HEK293 (cell line): ENCODE data around the gene HOXD11.
A peak's percentile ranks its signal among the peaks of the same experiment; 100 is the strongest.

Source experiments
- GLI2 ChIP-seq: fragments of 450-650 bp; formaldehyde crosslinking; IDR thresholded peaks from 2 replicates; pipeline ENCODE4; 2017; ENCODE audit warnings: missing biosample characterization, missing genetic modification characterization, low read depth, borderline replicate concordance
- GLIS1 ChIP-seq: fragments of 450-650 bp; formaldehyde crosslinking; IDR thresholded peaks from 2 replicates; pipeline ENCODE4 v1.5.1; 2016; ENCODE audit warnings: missing biosample characterization, missing genetic modification characterization
- PRDM1 ChIP-seq: fragments of 450-650 bp; formaldehyde crosslinking; IDR thresholded peaks from 2 replicates; pipeline ENCODE4; 2016; ENCODE audit warnings: missing biosample characterization, missing genetic modification characterization
- REST ChIP-seq: fragments of 450-650 bp; formaldehyde crosslinking; IDR thresholded peaks from 2 replicates; pipeline ENCODE4 v1.5.1; 2016; ENCODE audit warnings: missing biosample characterization, missing genetic modification characterization
- SCRT2 ChIP-seq: fragments of 450-650 bp; formaldehyde crosslinking; IDR thresholded peaks from 2 replicates; pipeline ENCODE4 v1.5.1; 2016; ENCODE audit warnings: missing biosample characterization, missing genetic modification characterization
- ZBTB17 ChIP-seq: fragments of 450-650 bp; formaldehyde crosslinking; IDR thresholded peaks from 2 replicates; pipeline ENCODE4 v1.5.1; 2016; ENCODE audit warnings: missing biosample characterization, missing genetic modification characterization
- ZBTB20 ChIP-seq: fragments of 450-650 bp; formaldehyde crosslinking; IDR thresholded peaks from 2 replicates; pipeline ENCODE4 v1.5.1; 2016; ENCODE audit warnings: missing biosample characterization, missing genetic modification characterization
- ZBTB48 ChIP-seq: fragments of 450-650 bp; formaldehyde crosslinking; IDR thresholded peaks from 2 replicates; pipeline ENCODE4 v1.5.1; 2016; ENCODE audit warnings: missing biosample characterization, missing genetic modification characterization
- ZIC2 ChIP-seq: fragments of 450-650 bp; formaldehyde crosslinking; IDR thresholded peaks from 2 replicates; pipeline ENCODE4 v1.5.1; 2016; ENCODE audit warnings: missing biosample characterization, missing genetic modification characterization
- ZNF146 ChIP-seq: fragments of 450-650 bp; formaldehyde crosslinking; IDR thresholded peaks from 2 replicates; pipeline ENCODE4 v1.5.1; 2016; ENCODE audit warnings: missing biosample characterization, missing genetic modification characterization
- ZNF157 ChIP-seq: fragments of 450-650 bp; formaldehyde crosslinking; IDR thresholded peaks from 2 replicates; pipeline ENCODE4 v1.5.1; 2016; ENCODE audit warnings: missing biosample characterization, missing genetic modification characterization
- ZNF169 ChIP-seq: fragments of 450-650 bp; formaldehyde crosslinking; IDR thresholded peaks from 2 replicates; pipeline ENCODE4 v1.5.1; 2016; ENCODE audit warnings: missing biosample characterization, missing genetic modification characterization
- ZNF175 ChIP-seq: fragments of 450-650 bp; formaldehyde crosslinking; IDR thresholded peaks from 2 replicates; pipeline ENCODE4 v1.5.1; 2016; ENCODE audit warnings: missing biosample characterization, missing genetic modification characterization
- ZNF23 ChIP-seq: fragments of 450-650 bp; formaldehyde crosslinking; IDR thresholded peaks from 2 replicates; pipeline ENCODE4 v1.5.1; 2016; ENCODE audit warnings: missing biosample characterization, missing genetic modification characterization, borderline replicate concordance
- ZNF248 ChIP-seq: fragments of 450-650 bp; formaldehyde crosslinking; IDR thresholded peaks from 2 replicates; pipeline ENCODE4 v1.5.1; 2017; ENCODE audit warnings: missing biosample characterization, missing genetic modification characterization
- ZNF571 ChIP-seq: fragments of 450-650 bp; formaldehyde crosslinking; IDR thresholded peaks from 2 replicates; pipeline ENCODE4 v1.5.0; 2017; ENCODE audit warnings: missing biosample characterization, missing genetic modification characterization
- ZNF660 ChIP-seq: fragments of 450-650 bp; IDR thresholded peaks from 2 replicates; pipeline ENCODE4 v1.5.1; 2018; ENCODE audit warnings: missing biosample characterization, mild to moderate bottlenecking, missing genetic modification characterization
- ZNF664 ChIP-seq: fragments of 450-650 bp; formaldehyde crosslinking; IDR thresholded peaks from 2 replicates; pipeline ENCODE4 v1.5.1; 2016; ENCODE audit warnings: missing biosample characterization, missing genetic modification characterization
- ZNF747 ChIP-seq: fragments of 450-650 bp; formaldehyde crosslinking; IDR thresholded peaks from 2 replicates; pipeline ENCODE4 v1.5.1; 2016; ENCODE audit warnings: missing biosample characterization, missing genetic modification characterization
- ZNF791 ChIP-seq: fragments of 450-650 bp; formaldehyde crosslinking; IDR thresholded peaks from 2 replicates; pipeline ENCODE4 v1.5.1; 2016; ENCODE audit warnings: missing biosample characterization, missing genetic modification characterization
- ZSCAN4 ChIP-seq: fragments of 450-650 bp; formaldehyde crosslinking; IDR thresholded peaks from 2 replicates; pipeline ENCODE4 v1.5.1; 2017; ENCODE audit warnings: missing biosample characterization, missing genetic modification characterization
- TF ChIP-seq, protein P1 (sequence below): fragments of 450-650 bp; formaldehyde crosslinking; optimal IDR thresholded peaks from 2 replicates; pipeline ENCODE3; 2016; ENCODE audit warnings: missing biosample characterization, mild to moderate bottlenecking, missing genetic modification characterization
- TF ChIP-seq, protein P2 (sequence below): fragments of 450-650 bp; formaldehyde crosslinking; conservative IDR thresholded peaks from 2 replicates; pipeline ENCODE4 v1.5.1; 2016; ENCODE audit warnings: low read depth, missing biosample characterization, missing genetic modification characterization
- TF ChIP-seq, protein P3 (sequence below): fragments of 450-650 bp; formaldehyde crosslinking; IDR thresholded peaks from 2 replicates; pipeline ENCODE4 v1.5.1; 2016; ENCODE audit warnings: missing biosample characterization, missing genetic modification characterization
- TF ChIP-seq, protein P4 (sequence below): fragments of 450-650 bp; formaldehyde crosslinking; IDR thresholded peaks from 2 replicates; pipeline ENCODE4 v1.5.1; 2016; ENCODE audit warnings: missing biosample characterization, missing genetic modification characterization

The HOXD11 gene

GRCh38 chr2:176136374-176137251 lies 29.5 kb downstream of the HOXD11 start (continued):
- TF ChIP-seq REST (tag by site-specific recombination) (no peak), SCRT2 (tag by site-specific recombination) (no peak), ZNF791 (tag by site-specific recombination) (no peak), ZSCAN4 (tag by site-specific recombination) (no peak), ZNF248 (tag by site-specific recombination) (no peak), ZBTB20 (tag by site-specific recombination) (0 out of 2 replicates have a peak, but pooled peaks have one; percentile 36), GLI2 (tag by site-specific recombination) (no peak), ZBTB17 (tag by site-specific recombination) (0 out of 2 replicates have a peak, but pooled peaks have one; percentile 29), ZNF660 (tag by site-specific recombination) (0 out of 2 replicates have a peak, but pooled peaks have one; percentile 81), ZNF175 (tag by site-specific recombination) (no peak), GLIS1 (tag by site-specific recombination) (no peak), ZNF571 (tag by site-specific recombination) (no peak), ZNF23 (tag by site-specific recombination) (no peak), ZNF157 (tag by site-specific recombination) (no peak), ZNF146 (no peak), ZBTB48 (tag by site-specific recombination) (peak; percentile 19; the same call in 1 of the 2 replicates), ZIC2 (peak; percentile 74), ZNF664 (tag by site-specific recombination) (no peak), PRDM1 (peak; percentile 68), ZNF169 (no peak), ZNF747 (tag by site-specific recombination) (no peak)
- TF ChIP-seq, protein P1, sequence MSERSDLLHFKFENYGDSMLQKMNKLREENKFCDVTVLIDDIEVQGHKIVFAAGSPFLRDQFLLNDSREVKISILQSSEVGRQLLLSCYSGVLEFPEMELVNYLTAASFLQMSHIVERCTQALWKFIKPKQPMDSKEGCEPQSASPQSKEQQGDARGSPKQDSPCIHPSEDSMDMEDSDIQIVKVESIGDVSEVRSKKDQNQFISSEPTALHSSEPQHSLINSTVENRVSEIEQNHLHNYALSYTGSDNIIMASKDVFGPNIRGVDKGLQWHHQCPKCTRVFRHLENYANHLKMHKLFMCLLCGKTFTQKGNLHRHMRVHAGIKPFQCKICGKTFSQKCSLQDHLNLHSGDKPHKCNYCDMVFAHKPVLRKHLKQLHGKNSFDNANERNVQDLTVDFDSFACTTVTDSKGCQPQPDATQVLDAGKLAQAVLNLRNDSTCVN (tag by site-specific recombination), result peak; percentile 37
- TF ChIP-seq, protein P2, sequence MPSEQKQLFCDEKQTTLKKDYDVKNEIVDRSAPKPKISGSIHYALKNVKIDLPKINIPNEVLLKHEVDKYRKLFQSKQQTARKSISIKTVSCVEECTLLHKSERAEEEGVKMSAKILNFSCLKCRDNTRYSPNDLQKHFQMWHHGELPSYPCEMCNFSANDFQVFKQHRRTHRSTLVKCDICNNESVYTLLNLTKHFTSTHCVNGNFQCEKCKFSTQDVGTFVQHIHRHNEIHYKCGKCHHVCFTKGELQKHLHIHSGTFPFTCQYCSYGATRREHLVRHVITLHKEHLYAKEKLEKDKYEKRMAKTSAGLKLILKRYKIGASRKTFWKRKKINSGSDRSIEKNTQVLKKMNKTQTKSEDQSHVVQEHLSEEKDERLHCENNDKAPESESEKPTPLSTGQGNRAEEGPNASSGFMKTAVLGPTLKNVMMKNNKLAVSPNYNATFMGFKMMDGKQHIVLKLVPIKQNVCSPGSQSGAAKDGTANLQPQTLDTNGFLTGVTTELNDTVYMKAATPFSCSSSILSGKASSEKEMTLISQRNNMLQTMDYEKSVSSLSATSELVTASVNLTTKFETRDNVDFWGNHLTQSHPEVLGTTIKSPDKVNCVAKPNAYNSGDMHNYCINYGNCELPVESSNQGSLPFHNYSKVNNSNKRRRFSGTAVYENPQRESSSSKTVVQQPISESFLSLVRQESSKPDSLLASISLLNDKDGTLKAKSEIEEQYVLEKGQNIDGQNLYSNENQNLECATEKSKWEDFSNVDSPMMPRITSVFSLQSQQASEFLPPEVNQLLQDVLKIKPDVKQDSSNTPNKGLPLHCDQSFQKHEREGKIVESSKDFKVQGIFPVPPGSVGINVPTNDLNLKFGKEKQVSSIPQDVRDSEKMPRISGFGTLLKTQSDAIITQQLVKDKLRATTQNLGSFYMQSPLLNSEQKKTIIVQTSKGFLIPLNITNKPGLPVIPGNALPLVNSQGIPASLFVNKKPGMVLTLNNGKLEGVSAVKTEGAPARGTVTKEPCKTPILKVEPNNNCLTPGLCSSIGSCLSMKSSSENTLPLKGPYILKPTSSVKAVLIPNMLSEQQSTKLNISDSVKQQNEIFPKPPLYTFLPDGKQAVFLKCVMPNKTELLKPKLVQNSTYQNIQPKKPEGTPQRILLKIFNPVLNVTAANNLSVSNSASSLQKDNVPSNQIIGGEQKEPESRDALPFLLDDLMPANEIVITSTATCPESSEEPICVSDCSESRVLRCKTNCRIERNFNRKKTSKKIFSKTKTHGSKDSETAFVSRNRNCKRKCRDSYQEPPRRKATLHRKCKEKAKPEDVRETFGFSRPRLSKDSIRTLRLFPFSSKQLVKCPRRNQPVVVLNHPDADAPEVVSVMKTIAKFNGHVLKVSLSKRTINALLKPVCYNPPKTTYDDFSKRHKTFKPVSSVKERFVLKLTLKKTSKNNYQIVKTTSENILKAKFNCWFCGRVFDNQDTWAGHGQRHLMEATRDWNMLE (tag by site-specific recombination), result no peak
- TF ChIP-seq, protein P3, sequence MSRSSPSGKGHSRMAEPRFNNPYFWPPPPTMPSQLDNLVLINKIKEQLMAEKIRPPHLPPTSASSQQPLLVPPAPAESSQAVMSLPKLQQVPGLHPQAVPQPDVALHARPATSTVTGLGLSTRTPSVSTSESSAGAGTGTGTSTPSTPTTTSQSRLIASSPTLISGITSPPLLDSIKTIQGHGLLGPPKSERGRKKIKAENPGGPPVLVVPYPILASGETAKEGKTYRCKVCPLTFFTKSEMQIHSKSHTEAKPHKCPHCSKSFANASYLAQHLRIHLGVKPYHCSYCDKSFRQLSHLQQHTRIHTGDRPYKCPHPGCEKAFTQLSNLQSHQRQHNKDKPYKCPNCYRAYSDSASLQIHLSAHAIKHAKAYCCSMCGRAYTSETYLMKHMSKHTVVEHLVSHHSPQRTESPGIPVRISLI, result no peak
- TF ChIP-seq, protein P4, sequence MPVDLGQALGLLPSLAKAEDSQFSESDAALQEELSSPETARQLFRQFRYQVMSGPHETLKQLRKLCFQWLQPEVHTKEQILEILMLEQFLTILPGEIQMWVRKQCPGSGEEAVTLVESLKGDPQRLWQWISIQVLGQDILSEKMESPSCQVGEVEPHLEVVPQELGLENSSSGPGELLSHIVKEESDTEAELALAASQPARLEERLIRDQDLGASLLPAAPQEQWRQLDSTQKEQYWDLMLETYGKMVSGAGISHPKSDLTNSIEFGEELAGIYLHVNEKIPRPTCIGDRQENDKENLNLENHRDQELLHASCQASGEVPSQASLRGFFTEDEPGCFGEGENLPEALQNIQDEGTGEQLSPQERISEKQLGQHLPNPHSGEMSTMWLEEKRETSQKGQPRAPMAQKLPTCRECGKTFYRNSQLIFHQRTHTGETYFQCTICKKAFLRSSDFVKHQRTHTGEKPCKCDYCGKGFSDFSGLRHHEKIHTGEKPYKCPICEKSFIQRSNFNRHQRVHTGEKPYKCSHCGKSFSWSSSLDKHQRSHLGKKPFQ, result no peak
